Ectodermal cell (in vitro differentiated cells): ENCODE data around the gene TRAPPC6A.

Experiments
- H3K27ac ChIP-seq: 2 replicates; pipeline ENCODE4 v1.7.0; 2013; ENCODE audit warnings: mild to moderate bottlenecking, low read depth, low read length; ENCODE audit not compliant: insufficient read depth, poor library complexity, severe bottlenecking
- H3K27me3 ChIP-seq: 2 replicates; pipeline ENCODE4 v1.7.0; 2013; ENCODE audit warnings: mild to moderate bottlenecking, low read length; ENCODE audit not compliant: insufficient read depth, control insufficient read depth, poor library complexity, severe bottlenecking
- H3K36me3 ChIP-seq: one replicate; pipeline ENCODE4 v1.7.0; 2013; ENCODE audit warnings: low read length; ENCODE audit not compliant: control insufficient read depth, insufficient read depth
- H3K4me1 ChIP-seq: one replicate; pipeline ENCODE4 v1.7.0; 2013; ENCODE audit warnings: low read length; ENCODE audit not compliant: control insufficient read depth, insufficient read depth
- H3K4me3 ChIP-seq: 2 replicates; pipeline ENCODE4 v1.7.0; 2013; ENCODE audit warnings: low read depth, low read length, control low read depth; ENCODE audit not compliant: insufficient read depth
- H3K9me3 ChIP-seq: 2 replicates; pipeline ENCODE4 v1.7.0; 2013; ENCODE audit warnings: mild to moderate bottlenecking, low read length, moderate library complexity; ENCODE audit not compliant: control insufficient read depth
- WGBS, 2 experiments: methylation state at CpG; one replicate each; pipeline ENCODE4 v1.1.7; 2013; ENCODE audit warnings: missing lambda C conversion rate in 2 of 2; 5-methylcytosine and 5-hydroxymethylcytosine counted together

TRAPPC6A gene

DNA sequence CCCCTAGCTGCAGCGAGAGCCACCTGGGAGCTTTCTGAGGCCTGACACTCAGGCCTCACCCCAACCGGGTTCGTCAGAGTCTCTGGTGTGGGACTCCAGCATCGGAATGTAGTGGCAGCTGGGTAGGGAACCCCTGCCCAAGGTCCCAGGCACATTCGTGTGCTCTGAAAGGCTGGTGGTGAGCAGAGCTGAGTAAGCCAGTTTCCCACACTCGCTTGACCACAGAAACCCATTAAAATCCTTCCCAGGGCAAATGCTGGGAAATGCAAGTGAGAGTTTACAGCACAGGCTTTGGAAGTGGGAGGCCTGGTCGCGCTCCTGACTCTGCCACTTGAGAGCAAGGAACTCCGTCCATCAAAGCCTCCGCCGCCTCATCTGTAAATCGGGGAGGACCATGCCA lies 4.2 kb downstream of the TRAPPC6A start:
- Histone ChIP-seq H3K27ac (no peak overlapping the region), H3K9me3 (no peaks in the 10 kb centered on the region)
- WGBS, 2 experiments = 91% methylated on average over 12 of the region's 12 CpGs

GRCh38 chr19:45172611-45173208 lies 5.3 kb downstream of the TRAPPC6A start:
- Histone ChIP-seq H3K4me1 (no peaks in the 10 kb centered on the region), H3K27me3 (no peaks in the 10 kb centered on the region), H3K9me3 (no peaks in the 10 kb centered on the region), H3K27ac (no peak overlapping the region), H3K4me3 (no peak overlapping the region), H3K36me3 (no peaks in the 10 kb centered on the region)
- 88 to 89% methylated on average over 16 to 17 of the region's 18 CpGs for WGBS, 2 experiments

More for the DNA sequence above, 4.2 kb downstream of the TRAPPC6A start:
- no peaks in the 10 kb centered on the region for H3K36me3 ChIP-seq
- H3K4me3 ChIP-seq = no peak overlapping the region
- no peaks in the 10 kb centered on the region for H3K4me1 ChIP-seq
- no peaks in the 10 kb centered on the region for H3K27me3 ChIP-seq

- H3K27me3 ChIP-seq = no peaks in the 10 kb centered on the region
- no peak overlapping the region for H3K4me3 ChIP-seq
- H3K9me3 ChIP-seq = no peaks in the 10 kb centered on the region
- H3K27ac ChIP-seq = no peak overlapping the region
- H3K36me3 ChIP-seq = no peaks in the 10 kb centered on the region
- no peaks in the 10 kb centered on the region for H3K4me1 ChIP-seq
- 85 to 88% methylated on average over 4 of the region's 4 CpGs for WGBS, 2 experiments
These were observed 5.9 kb downstream of the TRAPPC6A start for GRCh38 chr19:45172173-45172572.

GRCh38 chr19:45171211-45171623 lies 6.8 kb downstream of the TRAPPC6A start:
- Histone ChIP-seq H3K27me3 (no peaks in the 10 kb centered on the region), H3K4me1 (peaks cover 7% of the 10 kb centered on the region), H3K9me3 (no peaks in the 10 kb centered on the region), H3K36me3 (no peaks in the 10 kb centered on the region), H3K27ac (no peak overlapping the region), H3K4me3 (no peak overlapping the region)
- WGBS, 2 experiments = 78 to 80% methylated on average over 7 of the region's 7 CpGs

- 85 to 92% methylated on average over 21 of the region's 21 CpGs for WGBS, 2 experiments
- H3K27ac ChIP-seq = no peak overlapping the region
These were observed 7.6 kb downstream of the TRAPPC6A start for GRCh38 chr19:45170146-45171106.

DNA sequence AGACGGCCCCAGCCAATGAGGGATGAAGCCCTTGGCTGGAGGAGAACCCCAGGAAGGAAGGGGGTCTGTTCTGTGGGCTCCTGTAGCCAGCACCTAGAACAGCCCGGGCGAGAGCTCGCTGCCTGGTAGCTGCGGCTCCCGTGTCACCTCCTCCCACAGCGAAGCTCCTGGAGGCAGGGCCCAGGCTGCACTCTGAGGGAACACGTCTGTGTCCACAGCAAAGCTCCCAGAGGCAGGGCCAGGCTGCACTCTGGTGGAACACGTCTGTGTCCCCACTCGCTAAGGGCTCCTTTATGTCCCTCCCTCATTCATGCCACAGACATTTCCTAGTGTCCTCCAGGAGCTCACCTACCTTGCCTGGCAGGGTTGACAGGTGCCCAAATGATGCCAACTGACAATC lies 8.4 kb downstream of the TRAPPC6A start:
- WGBS, 2 experiments = 88 to 89% methylated on average over 10 of the region's 10 CpGs
- Histone ChIP-seq H3K36me3 (no peaks in the 10 kb centered on the region), H3K4me3 (no peak overlapping the region), H3K27me3 (no peaks in the 10 kb centered on the region), H3K4me1 (peaks cover 7% of the 10 kb centered on the region), H3K9me3 (no peaks in the 10 kb centered on the region), H3K27ac (no peak overlapping the region)

More at GRCh38 chr19:45170146-45171106, 7.6 kb downstream of the TRAPPC6A start:
- Histone ChIP-seq H3K4me3 (no peak overlapping the region), H3K9me3 (no peaks in the 10 kb centered on the region), H3K4me1 (peaks cover 7% of the 10 kb centered on the region), H3K27me3 (no peaks in the 10 kb centered on the region), H3K36me3 (no peaks in the 10 kb centered on the region)

GRCh38 chr19:45168767-45169351 lies 9.2 kb downstream of the TRAPPC6A start:
- Histone ChIP-seq H3K4me3 (no peak overlapping the region), H3K4me1 (peaks cover 7% of the 10 kb centered on the region), H3K36me3 (no peaks in the 10 kb centered on the region), H3K27ac (no peak overlapping the region), H3K9me3 (no peaks in the 10 kb centered on the region), H3K27me3 (no peaks in the 10 kb centered on the region)
- WGBS, 2 experiments = 94 to 95% methylated on average over 16 of the region's 16 CpGs

DNA sequence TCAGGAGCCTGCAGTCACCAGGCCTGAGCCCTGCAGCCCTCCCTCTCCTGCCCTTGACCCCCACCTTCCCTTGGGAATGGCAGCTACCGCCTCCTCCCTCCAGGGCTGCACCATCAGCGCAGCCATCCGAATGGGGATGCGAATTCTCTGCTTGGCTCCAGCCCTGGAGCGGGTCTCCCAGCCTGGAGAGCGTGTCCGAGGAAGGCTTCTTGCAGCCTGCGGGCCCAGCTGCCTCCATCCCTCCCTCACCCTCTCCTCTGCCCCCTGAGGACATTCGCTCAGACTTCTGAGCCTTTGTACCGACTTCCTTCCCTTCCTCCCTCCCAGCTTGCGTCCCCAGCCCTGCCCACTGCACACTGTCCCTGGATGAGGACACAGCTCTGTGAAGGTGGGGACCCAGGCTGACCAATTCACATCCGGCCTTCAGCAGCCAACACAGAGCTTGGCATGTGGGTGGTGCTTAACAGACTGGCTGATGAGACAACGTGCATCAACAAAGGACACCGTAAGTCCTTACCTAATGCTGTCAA lies 11.2 kb downstream of the TRAPPC6A start:
- 53 to 54% methylated on average over 14 of the region's 14 CpGs for WGBS, 2 experiments
- no peak overlapping the region for H3K4me3 ChIP-seq
- H3K27ac ChIP-seq = no peak overlapping the region
- H3K9me3 ChIP-seq = no peaks in the 10 kb centered on the region
- H3K4me1 ChIP-seq = peaks cover 7% of the 10 kb centered on the region
- no peaks in the 10 kb centered on the region for H3K27me3 ChIP-seq
- H3K36me3 ChIP-seq = no peaks in the 10 kb centered on the region

DNA sequence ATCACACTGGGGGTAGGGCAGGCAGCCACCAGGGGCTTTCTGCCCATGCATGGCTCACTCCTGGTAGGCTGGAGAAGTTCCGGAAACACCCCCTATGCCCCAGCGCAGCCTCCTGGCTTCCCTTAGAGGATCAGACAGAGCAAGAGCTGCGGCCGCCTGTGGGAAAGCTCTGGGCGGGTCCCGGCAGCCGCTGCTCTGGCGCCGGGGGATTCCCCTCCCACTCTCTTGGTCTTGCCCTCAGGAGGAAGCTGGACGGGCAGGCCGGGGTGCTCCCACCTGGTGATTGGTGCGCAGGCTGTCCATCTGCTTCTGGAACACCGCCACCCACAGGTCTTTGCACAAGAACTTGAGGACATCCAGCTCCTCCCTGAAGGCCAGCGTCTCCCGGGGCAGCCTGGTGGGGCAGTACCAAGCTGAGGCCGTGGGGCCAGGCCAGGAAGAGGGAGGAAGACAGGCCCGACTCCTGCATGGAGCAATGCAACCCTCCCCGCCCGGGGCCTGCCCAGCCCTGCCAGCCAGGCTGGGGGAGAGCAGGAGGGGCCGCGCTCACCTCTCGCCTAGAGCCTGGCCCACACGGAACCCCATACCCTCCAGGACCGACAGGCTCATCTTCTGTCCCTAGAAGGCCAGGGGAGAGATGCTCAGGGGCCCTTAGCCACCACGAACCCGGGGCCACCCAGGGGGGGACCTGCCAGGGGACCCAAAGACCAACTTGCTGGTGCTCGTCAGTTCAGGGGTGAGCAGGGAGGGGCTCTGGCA lies 13.3 kb downstream of the TRAPPC6A start:
- 68% methylated on average over 27 of the region's 27 CpGs for WGBS, 2 experiments
- peaks cover 9% of the 10 kb centered on the region for H3K27me3 ChIP-seq
- no peak overlapping the region for H3K4me3 ChIP-seq
- H3K9me3 ChIP-seq = no peaks in the 10 kb centered on the region
- no peak overlapping the region for H3K27ac ChIP-seq
- no peaks in the 10 kb centered on the region for H3K36me3 ChIP-seq
- H3K4me1 ChIP-seq = peaks cover 7% of the 10 kb centered on the region
